WERI-Rb-1 (cell line): Measurements from ENCODE around the gene EYA2.
"Not testable (repeated sequence)": the region's sequence is repeated elsewhere in the genome, so short reads cannot be mapped to it uniquely, and the experiment has no call there.

Experiments
- DNase-seq: peaks from one replicate; pipeline ENCODE4 v3.0.0-alpha.2; 2020
- H3K27ac ChIP-seq: fragments of 250-450 bp; sonication (Bioruptor Pico); 2 replicates; pipeline ENCODE4 v1.5.1; 2020; ENCODE audit warnings: mild to moderate bottlenecking, moderate library complexity
- H3K27me3 ChIP-seq: fragments of 250-450 bp; sonication (Bioruptor Pico); 2 replicates; pipeline ENCODE4 v1.5.1; 2021; ENCODE audit warnings: mild to moderate bottlenecking, low read depth, moderate library complexity; ENCODE audit not compliant: insufficient read depth, severe bottlenecking
- H3K36me3 ChIP-seq: fragments of 250-450 bp; sonication (Bioruptor Pico); 2 replicates; pipeline ENCODE4 v1.5.1; 2020; ENCODE audit warnings: mild to moderate bottlenecking, moderate library complexity
- H3K4me3 ChIP-seq: 2 replicates; pipeline ENCODE4 v1.5.1; 2011; ENCODE audit warnings: low read depth, mild to moderate bottlenecking, control low read depth, low read length
- H3K9me3 ChIP-seq: fragments of 250-450 bp; sonication (Bioruptor Pico); 2 replicates; pipeline ENCODE4 v1.5.1; 2021; ENCODE audit warnings: mild to moderate bottlenecking, moderate library complexity; ENCODE audit not compliant: severe bottlenecking
- TF ChIP-seq, protein P1 (sequence below): IDR thresholded peaks from 2 replicates; pipeline ENCODE4 v1.5.1; 2011; ENCODE audit warnings: low read depth, mild to moderate bottlenecking, control low read depth, inconsistent platforms, low read length

EYA2 gene

DNA sequence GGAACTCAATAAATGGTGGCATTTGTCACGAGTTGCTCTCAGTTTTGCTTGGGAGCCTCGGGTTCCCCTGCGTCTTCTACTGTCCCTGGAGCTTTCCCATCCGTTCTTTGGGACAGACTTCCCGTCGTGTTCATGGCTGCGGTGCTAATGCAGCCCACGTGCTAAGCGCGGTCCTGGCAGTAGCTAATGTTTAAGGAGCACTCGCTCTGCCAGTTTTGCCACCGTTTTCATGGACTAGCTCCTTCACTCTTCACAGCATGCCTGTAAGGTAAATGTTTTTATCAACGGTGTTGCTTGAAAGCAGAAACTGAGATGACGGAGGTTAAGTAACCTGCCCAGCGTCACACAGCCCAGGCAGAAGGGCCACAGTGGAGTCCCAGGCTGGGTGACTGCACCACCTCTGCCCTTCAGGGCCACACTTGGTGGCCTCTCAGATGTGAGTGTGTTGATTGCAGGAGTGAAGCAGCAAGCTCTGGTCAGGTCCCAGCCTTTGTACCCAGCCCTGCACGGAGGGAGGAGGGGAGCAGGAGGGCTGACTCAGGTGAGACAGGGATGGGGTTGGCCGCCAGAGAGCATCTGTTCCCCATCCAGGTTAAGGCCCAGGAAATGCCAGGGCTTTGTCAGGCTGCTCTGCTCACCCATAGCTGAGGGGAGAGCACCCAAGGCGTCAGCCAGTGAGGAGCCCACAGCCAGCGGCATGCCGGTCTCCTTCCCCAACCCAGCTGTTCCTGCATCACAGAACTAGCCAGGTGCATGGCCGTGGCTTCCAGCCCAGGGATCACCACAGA is 280.0 kb downstream of the EYA2 start:
- Histone ChIP-seq H3K36me3 (peaks cover 68% of the 10 kb centered on the region), H3K4me3 (no peak overlapping the region), H3K9me3 (no peaks in the 10 kb centered on the region), H3K27ac (no peak overlapping the region), H3K27me3 (no peaks in the 10 kb centered on the region)
- TF ChIP-seq, protein P1, sequence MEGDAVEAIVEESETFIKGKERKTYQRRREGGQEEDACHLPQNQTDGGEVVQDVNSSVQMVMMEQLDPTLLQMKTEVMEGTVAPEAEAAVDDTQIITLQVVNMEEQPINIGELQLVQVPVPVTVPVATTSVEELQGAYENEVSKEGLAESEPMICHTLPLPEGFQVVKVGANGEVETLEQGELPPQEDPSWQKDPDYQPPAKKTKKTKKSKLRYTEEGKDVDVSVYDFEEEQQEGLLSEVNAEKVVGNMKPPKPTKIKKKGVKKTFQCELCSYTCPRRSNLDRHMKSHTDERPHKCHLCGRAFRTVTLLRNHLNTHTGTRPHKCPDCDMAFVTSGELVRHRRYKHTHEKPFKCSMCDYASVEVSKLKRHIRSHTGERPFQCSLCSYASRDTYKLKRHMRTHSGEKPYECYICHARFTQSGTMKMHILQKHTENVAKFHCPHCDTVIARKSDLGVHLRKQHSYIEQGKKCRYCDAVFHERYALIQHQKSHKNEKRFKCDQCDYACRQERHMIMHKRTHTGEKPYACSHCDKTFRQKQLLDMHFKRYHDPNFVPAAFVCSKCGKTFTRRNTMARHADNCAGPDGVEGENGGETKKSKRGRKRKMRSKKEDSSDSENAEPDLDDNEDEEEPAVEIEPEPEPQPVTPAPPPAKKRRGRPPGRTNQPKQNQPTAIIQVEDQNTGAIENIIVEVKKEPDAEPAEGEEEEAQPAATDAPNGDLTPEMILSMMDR = no peak
- no peak for DNase-seq

DNA sequence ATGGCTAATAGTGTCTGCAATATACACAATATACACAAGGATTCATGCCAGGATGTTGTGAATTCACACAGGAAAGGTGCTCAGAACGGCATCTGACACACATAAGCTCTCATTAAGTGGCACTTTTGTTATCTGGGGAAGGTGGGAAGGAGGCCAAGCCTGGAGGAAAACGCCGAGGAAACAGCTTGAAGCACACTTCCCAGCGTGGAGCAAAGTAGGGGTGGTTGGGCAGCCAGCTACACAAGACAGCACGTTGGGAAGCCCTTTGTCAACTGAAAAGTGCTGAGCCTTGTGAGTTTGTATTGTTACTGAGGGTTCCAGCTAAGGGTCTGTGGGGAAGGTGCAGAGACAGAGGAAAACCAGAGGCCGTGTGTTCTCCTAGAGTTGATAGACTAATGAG is 280.9 kb downstream of the EYA2 start:
- H3K4me3 ChIP-seq = no peak overlapping the region
- no peaks in the 10 kb centered on the region for H3K9me3 ChIP-seq
- H3K36me3 ChIP-seq = peaks cover 69% of the 10 kb centered on the region
- TF ChIP-seq, protein P1 = no peak
- H3K27me3 ChIP-seq = no peaks in the 10 kb centered on the region
- no peak overlapping the region for H3K27ac ChIP-seq
- DNase-seq = no peak

DNA sequence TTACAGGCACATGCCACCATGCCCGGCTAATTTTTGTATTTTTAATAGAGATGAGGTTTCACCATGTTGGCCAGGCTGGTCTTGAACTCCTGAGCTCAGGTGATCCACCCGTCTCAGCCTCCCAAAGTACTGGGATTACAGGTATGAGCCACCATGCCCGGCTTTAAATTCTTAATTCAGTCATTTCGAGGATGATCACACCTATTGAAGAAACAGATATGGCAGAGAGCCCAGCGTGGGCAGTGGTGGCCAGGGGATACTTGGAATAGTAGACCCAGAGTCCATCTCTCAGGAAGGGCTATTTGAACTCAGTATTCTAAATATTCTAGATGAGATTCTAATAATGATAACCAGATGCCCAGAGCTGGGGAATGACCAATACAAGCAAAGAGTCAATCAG is 281.6 kb downstream of the EYA2 start:
- not testable (repeated sequence) for H3K27me3 ChIP-seq, DNase-seq
- peaks cover 77% of the 10 kb centered on the region for H3K36me3 ChIP-seq

DNA sequence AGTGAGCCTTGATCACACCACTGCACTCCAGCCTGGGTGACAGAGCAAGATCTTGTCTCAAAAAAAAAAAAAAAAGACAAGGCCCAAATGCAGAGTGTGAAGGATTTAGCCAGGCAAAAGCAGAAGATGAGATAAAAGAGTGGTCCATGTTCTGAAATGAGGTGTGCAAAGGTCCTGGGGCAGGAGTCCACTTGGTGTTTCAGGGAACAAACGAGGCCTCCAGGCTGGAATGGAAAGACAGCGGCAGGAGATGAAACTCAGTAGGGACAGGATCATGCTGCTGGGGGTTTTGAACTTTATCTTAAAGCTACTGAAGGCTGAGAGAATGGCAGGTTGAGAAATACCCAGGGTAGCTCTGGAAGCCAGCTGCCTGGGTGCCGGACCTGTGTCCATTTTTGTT is 283.6 kb downstream of the EYA2 start:
- Histone ChIP-seq H3K4me3 (no peak overlapping the region), H3K27me3 (no peaks in the 10 kb centered on the region), H3K27ac (no peak overlapping the region), H3K9me3 (no peaks in the 10 kb centered on the region), H3K36me3 (peaks cover 74% of the 10 kb centered on the region)
- no peak for DNase-seq
- TF ChIP-seq, protein P1 = no peak

More for the DNA sequence above, 281.6 kb downstream of the EYA2 start:
- not testable (repeated sequence) for H3K4me3 ChIP-seq, H3K9me3 ChIP-seq, H3K27ac ChIP-seq

DNA sequence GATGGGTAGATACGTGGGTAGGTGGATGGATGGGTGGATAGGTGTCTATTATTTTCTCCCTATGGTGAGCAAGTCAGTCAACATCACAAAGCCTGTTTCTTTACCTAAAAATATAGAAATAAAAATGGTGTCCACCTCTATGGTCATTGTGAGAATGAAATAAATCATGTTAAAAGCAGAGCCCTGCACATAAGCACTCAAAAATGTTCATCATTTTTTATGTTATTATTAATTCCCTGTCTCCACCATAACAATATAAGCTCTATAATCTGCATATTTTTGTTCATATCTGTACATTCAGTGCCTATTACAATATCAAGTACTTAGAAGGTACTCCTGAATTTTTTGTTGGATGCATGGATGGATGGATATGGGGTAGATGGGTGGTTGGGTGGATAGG is 284.2 kb downstream of the EYA2 start:
- TF ChIP-seq, protein P1 = no peak
- no peak overlapping the region for H3K27ac ChIP-seq
- DNase-seq = no peak
- no peak overlapping the region for H3K4me3 ChIP-seq
- H3K27me3 ChIP-seq = no peaks in the 10 kb centered on the region
- peaks cover 75% of the 10 kb centered on the region for H3K36me3 ChIP-seq
- H3K9me3 ChIP-seq = no peaks in the 10 kb centered on the region

DNA sequence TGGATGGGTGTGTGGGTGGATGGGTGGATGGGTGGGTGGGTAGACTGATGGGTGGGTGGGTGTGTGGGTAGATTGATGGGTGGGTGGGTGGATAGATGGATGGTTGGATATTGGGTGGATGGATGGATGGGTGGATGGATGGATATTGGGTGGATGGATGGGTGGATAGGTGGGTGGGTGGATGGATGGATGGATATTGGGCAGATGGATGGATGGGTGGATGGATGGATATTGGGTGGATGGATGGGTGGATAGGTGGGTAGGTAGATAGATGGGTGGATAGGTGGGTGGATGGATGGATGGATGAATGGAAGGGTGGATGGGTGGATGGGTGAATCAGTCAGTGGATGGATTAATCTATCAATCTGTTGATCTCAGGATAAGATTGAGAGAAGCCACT is 284.6 kb downstream of the EYA2 start:
- no peak for DNase-seq
- Histone ChIP-seq H3K9me3 (no peaks in the 10 kb centered on the region), H3K4me3 (no peak overlapping the region), H3K36me3 (peaks cover 73% of the 10 kb centered on the region), H3K27me3 (no peaks in the 10 kb centered on the region), H3K27ac (no peak overlapping the region)
- TF ChIP-seq, protein P1 = no peak
